ENCODE data around the gene TMEM88. TPM values are rescaled to one million over a fixed set of nuclear protein-coding genes. Genes with fewer than 3 reads are reported as not detected.

TMEM88 gene
- total and polyA plus RNA-seq, 2 donors (not counting 1 experiment from before 2014, with no cell fraction given) = 5.1 to 9.5 TPM

- POLR2A ChIA-PET = no interaction called here
Observed at GRCh38 chr17:7873051-7873450, 18.2 kb downstream of the TMEM88 start.

More at GRCh38 chr17:7873051-7873450, 18.2 kb downstream of the TMEM88 start:
- Histone ChIP-seq H3K9ac (ENCODE audit: low read length) (no peak overlapping the region), H3K4me3 (ENCODE audit: control extremely low read depth in 1 of 5, extremely low read depth in 1 of 5, insufficient read depth in 1 of 5, low read depth in 2 of 5, low read length in 4 of 5) (no peak overlapping the region), H3K9me3 (ENCODE audit: control extremely low read depth in 1 of 3, control insufficient read depth in 2 of 3, insufficient read depth in 1 of 3, low read length in 2 of 3) (no peaks in the 10 kb centered on the region), H3K79me2 (ENCODE audit: control insufficient read depth, insufficient read depth, low read length) (no peaks in the 10 kb centered on the region), H3K4me2 (replicated peaks; ENCODE audit: low read depth, low read length, poor library complexity, severe bottlenecking) (no peak overlapping the region), H2AFZ (ENCODE audit: insufficient read depth, low read depth, low read length, poor library complexity, severe bottlenecking) (no peak overlapping the region), H3K4me1 (ENCODE audit: control insufficient read depth in 2 of 2, insufficient read depth in 2 of 2, low read length in 2 of 2) (peaks cover 0 to 7% of the 10 kb centered on the region in 2 donors), H4K20me1 (ENCODE audit: control insufficient read depth, insufficient read depth, low read length, poor library complexity, severe bottlenecking) (no peaks in the 10 kb centered on the region), H3K27me3 (replicated peaks in 1 of 4; ENCODE audit: control extremely low read depth in 1 of 4, control insufficient read depth in 3 of 4, insufficient read depth in 4 of 4, low read length in 3 of 4) (no peaks in the 10 kb centered on the region), H3K27ac (ENCODE audit: low read length in 2 of 2) (no peak overlapping the region), H3K36me3 (replicated peaks in 1 of 2; ENCODE audit: control extremely low read depth in 1 of 2, control insufficient read depth in 1 of 2, extremely low read depth in 1 of 2, insufficient read depth in 2 of 2, low read length in 1 of 2) (no peaks in the 10 kb centered on the region)
- Mint-ChIP-seq H3K27ac (no peak overlapping the region), H3K9me3 (ENCODE audit: insufficient read depth) (no peaks in the 10 kb centered on the region), H3K4me1 (peaks cover 6% of the 10 kb centered on the region), H3K27me3 (no peaks in the 10 kb centered on the region), H3K4me3 (no peak overlapping the region)
- ATAC-seq (ENCODE audit: low read depth) = no peak
- CTCF ChIA-PET = interaction anchor here (0.6 kb wide), 1 partner anchor 636 kb away, joined by 3 read pairs; no protein-coding TSS in a partner anchor
- intact Hi-C loops (cut with micrococcal nuclease) = no loop called here
- TF ChIP-seq EZH2 (IDR thresholded peaks at IDR 0.05; ENCODE audit: borderline replicate concordance, insufficient read depth, low read depth, low read length, poor library complexity, severe bottlenecking) (no peak), CTCF (IDR thresholded peaks at IDR 0.05) (no peak)
- 93% methylated on average over 2 of the region's 4 CpGs for WGBS (ENCODE audit: insufficient coverage)
- DNase-seq = no peak
